ENCODE results near the gene PACRG. TPM values are rescaled to one million over a fixed set of nuclear protein-coding genes. Genes with fewer than 3 reads are reported as not detected.

PACRG gene
- total and polyA plus RNA-seq, 2 of the 13 experiments (the other 11 are each of a cell fraction or from before 2014, with no cell fraction given) = 0.13 TPM; not detected in 1

DNA sequence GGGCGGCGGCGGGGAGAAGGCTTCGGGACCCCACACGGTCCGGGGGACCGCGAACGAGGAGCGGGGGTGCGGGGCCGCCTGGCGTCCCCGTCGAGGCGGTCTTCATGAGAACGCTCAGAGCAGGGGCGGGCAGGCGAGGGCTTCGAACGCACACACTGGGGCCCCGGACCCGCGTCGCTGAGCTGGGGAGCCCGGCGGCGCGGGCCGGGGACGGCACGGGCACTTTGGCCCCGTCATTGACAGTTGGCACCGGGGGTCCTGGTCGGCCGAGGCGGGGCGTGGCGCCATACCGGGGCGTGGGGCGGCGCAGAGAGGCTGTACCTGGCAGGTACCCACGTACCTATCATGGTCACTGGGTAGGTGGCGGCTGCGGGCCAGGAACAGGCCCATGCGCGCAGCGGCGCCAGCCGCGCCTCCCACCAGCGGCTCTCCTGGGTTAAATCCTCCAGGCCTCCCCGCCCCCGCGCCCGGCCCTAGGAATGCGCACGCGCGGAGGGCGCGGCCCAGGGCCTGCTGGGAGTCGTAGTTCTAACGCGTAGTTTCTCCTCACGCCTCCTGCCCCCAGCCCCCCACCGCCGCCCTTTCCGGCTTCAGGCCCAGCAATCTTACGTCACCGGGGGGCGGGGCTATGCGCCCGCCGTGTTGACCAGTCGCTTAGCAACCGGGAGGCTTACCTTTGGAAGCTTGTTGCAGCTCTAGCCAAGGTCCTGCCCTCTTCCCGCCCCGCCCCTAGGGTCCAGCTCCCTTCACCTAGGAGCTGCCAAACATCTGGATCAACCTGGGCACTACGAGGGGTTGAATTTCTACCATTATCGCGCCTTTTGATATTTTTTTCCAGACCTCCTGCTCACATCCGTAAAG, at the start of gene PACRG, which contains the start of gene PRKN (continued):
- TF ChIP-seq, protein P1, sequence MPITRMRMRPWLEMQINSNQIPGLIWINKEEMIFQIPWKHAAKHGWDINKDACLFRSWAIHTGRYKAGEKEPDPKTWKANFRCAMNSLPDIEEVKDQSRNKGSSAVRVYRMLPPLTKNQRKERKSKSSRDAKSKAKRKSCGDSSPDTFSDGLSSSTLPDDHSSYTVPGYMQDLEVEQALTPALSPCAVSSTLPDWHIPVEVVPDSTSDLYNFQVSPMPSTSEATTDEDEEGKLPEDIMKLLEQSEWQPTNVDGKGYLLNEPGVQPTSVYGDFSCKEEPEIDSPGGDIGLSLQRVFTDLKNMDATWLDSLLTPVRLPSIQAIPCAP (CRISPR knock-in tag; IDR thresholded peaks at IDR 0.05; ENCODE audit: low read depth) = no peak
- peak; percentile 80; the same call in 1 of the 2 replicates for TF ChIP-seq HOXD1 (CRISPR knock-in tag; IDR thresholded peaks at IDR 0.05)
- no peak for TF ChIP-seq RFXANK (CRISPR knock-in tag; IDR thresholded peaks at IDR 0.05)
- TF ChIP-seq MXD4 (CRISPR knock-in tag; IDR thresholded peaks at IDR 0.05) = peak; percentile 59
- no peak; the same call in 1 of the 2 replicates for TF ChIP-seq CBX5 (CRISPR knock-in tag; IDR thresholded peaks at IDR 0.05; ENCODE audit: borderline replicate concordance)
- TF ChIP-seq EEA1 (CRISPR knock-in tag; IDR thresholded peaks at IDR 0.05; ENCODE audit: borderline replicate concordance) = no peak
- no peak for TF ChIP-seq MAFG (CRISPR knock-in tag; IDR thresholded peaks at IDR 0.05)
- no peak for TF ChIP-seq TSC22D2 (CRISPR knock-in tag; IDR thresholded peaks at IDR 0.05; ENCODE audit: borderline replicate concordance)
- TF ChIP-seq ZNF547 (CRISPR knock-in tag; IDR thresholded peaks at IDR 0.05) = no peak
- TF ChIP-seq TBX2 (CRISPR knock-in tag; IDR thresholded peaks at IDR 0.05; ENCODE audit: borderline replicate concordance) = peak; percentile 86; the same call in 1 of the 2 replicates
- TF ChIP-seq, protein P2, sequence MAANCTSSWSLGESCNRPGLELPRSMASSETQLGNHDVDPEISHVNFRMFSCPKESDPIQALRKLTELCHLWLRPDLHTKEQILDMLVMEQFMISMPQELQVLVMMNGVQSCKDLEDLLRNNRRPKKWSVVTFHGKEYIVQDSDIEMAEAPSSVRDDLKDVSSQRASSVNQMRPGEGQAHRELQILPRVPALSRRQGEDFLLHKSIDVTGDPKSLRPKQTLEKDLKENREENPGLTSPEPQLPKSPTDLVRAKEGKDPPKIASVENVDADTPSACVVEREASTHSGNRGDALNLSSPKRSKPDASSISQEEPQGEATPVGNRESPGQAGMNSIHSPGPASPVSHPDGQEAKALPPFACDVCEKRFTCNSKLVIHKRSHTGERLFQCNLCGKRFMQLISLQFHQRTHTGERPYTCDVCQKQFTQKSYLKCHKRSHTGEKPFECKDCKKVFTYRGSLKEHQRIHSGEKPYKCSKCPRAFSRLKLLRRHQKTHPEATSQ (CRISPR knock-in tag; IDR thresholded peaks at IDR 0.05; ENCODE audit: borderline replicate concordance) = peak; percentile 47; the same call in 1 of the 2 replicates
- TF ChIP-seq, protein P3, sequence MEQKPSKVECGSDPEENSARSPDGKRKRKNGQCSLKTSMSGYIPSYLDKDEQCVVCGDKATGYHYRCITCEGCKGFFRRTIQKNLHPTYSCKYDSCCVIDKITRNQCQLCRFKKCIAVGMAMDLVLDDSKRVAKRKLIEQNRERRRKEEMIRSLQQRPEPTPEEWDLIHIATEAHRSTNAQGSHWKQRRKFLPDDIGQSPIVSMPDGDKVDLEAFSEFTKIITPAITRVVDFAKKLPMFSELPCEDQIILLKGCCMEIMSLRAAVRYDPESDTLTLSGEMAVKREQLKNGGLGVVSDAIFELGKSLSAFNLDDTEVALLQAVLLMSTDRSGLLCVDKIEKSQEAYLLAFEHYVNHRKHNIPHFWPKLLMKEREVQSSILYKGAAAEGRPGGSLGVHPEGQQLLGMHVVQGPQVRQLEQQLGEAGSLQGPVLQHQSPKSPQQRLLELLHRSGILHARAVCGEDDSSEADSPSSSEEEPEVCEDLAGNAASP (CRISPR knock-in tag; IDR thresholded peaks at IDR 0.05; ENCODE audit: borderline replicate concordance) = 0 out of 2 replicates have a peak, but pooled peaks have one; percentile 12
- no peak for TF ChIP-seq STAT5B (CRISPR knock-in tag; IDR thresholded peaks at IDR 0.05)
- TF ChIP-seq, protein P4, sequence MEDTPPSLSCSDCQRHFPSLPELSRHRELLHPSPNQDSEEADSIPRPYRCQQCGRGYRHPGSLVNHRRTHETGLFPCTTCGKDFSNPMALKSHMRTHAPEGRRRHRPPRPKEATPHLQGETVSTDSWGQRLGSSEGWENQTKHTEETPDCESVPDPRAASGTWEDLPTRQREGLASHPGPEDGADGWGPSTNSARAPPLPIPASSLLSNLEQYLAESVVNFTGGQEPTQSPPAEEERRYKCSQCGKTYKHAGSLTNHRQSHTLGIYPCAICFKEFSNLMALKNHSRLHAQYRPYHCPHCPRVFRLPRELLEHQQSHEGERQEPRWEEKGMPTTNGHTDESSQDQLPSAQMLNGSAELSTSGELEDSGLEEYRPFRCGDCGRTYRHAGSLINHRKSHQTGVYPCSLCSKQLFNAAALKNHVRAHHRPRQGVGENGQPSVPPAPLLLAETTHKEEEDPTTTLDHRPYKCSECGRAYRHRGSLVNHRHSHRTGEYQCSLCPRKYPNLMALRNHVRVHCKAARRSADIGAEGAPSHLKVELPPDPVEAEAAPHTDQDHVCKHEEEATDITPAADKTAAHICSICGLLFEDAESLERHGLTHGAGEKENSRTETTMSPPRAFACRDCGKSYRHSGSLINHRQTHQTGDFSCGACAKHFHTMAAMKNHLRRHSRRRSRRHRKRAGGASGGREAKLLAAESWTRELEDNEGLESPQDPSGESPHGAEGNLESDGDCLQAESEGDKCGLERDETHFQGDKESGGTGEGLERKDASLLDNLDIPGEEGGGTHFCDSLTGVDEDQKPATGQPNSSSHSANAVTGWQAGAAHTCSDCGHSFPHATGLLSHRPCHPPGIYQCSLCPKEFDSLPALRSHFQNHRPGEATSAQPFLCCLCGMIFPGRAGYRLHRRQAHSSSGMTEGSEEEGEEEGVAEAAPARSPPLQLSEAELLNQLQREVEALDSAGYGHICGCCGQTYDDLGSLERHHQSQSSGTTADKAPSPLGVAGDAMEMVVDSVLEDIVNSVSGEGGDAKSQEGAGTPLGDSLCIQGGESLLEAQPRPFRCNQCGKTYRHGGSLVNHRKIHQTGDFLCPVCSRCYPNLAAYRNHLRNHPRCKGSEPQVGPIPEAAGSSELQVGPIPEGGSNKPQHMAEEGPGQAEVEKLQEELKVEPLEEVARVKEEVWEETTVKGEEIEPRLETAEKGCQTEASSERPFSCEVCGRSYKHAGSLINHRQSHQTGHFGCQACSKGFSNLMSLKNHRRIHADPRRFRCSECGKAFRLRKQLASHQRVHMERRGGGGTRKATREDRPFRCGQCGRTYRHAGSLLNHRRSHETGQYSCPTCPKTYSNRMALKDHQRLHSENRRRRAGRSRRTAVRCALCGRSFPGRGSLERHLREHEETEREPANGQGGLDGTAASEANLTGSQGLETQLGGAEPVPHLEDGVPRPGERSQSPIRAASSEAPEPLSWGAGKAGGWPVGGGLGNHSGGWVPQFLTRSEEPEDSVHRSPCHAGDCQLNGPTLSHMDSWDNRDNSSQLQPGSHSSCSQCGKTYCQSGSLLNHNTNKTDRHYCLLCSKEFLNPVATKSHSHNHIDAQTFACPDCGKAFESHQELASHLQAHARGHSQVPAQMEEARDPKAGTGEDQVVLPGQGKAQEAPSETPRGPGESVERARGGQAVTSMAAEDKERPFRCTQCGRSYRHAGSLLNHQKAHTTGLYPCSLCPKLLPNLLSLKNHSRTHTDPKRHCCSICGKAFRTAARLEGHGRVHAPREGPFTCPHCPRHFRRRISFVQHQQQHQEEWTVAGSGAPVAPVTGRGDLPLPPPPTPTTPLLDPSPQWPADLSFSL (CRISPR knock-in tag; IDR thresholded peaks at IDR 0.05) = no peak
- TF ChIP-seq ZC3H13 (CRISPR knock-in tag; IDR thresholded peaks at IDR 0.05) = no peak
- TF ChIP-seq NFKB2 (CRISPR knock-in tag; IDR thresholded peaks at IDR 0.05; ENCODE audit: borderline replicate concordance) = peak; percentile 82; the same call in 1 of the 2 replicates
- no peak for TF ChIP-seq ZC3H4 (CRISPR knock-in tag; IDR thresholded peaks at IDR 0.05; ENCODE audit: borderline replicate concordance)
- 0 out of 2 replicates have a peak, but pooled peaks have one; percentile 62 for TF ChIP-seq ZNF713 (CRISPR knock-in tag; IDR thresholded peaks at IDR 0.05)
- TF ChIP-seq ZFP36L1 (CRISPR knock-in tag; IDR thresholded peaks at IDR 0.05) = peak; percentile 56; the same call in 1 of the 2 replicates
